ENCODE results near the gene SEZ6.

SEZ6 gene, protein sequence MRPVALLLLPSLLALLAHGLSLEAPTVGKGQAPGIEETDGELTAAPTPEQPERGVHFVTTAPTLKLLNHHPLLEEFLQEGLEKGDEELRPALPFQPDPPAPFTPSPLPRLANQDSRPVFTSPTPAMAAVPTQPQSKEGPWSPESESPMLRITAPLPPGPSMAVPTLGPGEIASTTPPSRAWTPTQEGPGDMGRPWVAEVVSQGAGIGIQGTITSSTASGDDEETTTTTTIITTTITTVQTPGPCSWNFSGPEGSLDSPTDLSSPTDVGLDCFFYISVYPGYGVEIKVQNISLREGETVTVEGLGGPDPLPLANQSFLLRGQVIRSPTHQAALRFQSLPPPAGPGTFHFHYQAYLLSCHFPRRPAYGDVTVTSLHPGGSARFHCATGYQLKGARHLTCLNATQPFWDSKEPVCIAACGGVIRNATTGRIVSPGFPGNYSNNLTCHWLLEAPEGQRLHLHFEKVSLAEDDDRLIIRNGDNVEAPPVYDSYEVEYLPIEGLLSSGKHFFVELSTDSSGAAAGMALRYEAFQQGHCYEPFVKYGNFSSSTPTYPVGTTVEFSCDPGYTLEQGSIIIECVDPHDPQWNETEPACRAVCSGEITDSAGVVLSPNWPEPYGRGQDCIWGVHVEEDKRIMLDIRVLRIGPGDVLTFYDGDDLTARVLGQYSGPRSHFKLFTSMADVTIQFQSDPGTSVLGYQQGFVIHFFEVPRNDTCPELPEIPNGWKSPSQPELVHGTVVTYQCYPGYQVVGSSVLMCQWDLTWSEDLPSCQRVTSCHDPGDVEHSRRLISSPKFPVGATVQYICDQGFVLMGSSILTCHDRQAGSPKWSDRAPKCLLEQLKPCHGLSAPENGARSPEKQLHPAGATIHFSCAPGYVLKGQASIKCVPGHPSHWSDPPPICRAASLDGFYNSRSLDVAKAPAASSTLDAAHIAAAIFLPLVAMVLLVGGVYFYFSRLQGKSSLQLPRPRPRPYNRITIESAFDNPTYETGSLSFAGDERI

DNA sequence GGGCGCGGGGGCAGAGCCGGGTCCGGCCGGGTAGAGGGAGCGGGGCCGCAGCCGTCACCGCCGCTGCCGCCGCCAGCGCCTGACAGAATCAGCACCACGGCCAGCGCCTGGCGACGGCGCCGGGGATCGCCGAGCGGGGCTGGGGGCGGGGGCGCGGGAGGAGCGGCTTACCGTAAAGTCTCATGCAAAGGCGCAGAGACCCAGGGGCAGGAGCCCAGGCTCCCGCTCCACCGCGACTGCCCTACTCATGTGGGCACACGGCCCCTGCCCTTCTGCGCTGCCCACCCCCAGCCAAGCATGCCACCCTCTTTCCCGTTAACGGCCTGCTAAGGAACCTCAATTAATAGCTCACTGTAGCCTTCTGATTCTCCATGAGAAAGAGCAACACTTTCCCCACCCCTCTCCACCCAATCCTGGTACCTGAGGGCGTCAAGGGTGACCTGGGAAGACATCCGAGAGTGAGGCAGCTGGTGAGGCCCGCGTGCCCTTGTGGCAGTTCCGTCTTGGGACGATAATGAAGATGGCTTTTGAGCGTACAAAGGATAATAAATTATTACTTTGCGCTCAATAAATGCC, at the start of gene SEZ6:
TSS of gene SEZ6 (minus strand) at position 98 of the 576 bp plus-strand sequence. CDS start 164 bp downstream, outside the sequence.
- DNase-seq: peak; percentile 21

DNA sequence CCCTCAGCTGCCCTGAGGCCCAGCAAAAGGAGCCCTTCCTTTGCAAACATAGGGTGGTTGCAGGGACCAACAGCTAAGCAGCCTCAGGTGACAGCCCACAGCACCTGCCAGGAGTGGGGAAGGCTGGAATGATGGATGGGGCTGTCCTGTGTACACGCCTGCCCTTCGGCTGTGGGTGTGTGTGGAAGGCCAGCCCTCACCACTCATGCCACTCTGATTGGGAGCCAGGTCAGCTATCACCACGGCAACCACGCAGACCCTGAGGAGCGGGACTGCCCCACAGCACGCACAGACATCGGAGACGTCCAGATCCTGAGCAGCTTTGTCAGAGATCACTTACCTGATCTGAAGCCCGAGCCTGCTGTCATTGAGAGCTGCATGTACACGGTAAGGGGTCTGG, 49.0 kb upstream of the SEZ6 start:
- no peak for DNase-seq

DNA sequence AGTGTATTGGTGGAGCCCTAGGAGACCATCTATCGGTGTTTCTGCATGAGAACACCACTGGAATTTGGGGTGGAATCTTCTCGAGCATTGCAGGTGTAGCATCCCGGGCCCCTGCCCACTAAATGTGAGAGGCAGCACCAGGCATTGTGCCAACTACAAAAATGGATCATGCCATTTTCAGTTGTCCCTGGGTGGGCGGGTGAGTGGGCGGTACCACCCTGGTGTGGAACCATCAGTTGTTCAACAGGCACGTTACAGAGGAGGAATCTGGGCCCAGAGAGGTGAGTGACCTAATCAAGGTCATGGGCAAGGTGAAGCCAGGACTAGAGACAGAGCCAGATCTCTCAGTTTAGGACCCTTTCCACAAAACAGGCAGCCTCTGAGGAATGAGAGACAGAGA, 45.9 kb upstream of the SEZ6 start:
- no peak for DNase-seq

GRCh38 chr17:29051194-29051593, 45.4 kb upstream of the SEZ6 start:
- no peak for DNase-seq

- no peak for DNase-seq
Observed at GRCh38 chr17:29050176-29050575, 44.3 kb upstream of the SEZ6 start.

GRCh38 chr17:29049541-29050145, 43.8 kb upstream of the SEZ6 start:
- no peak for DNase-seq

- no peak for DNase-seq
Observed at GRCh38 chr17:29048440-29049368, 42.9 kb upstream of the SEZ6 start.

DNA sequence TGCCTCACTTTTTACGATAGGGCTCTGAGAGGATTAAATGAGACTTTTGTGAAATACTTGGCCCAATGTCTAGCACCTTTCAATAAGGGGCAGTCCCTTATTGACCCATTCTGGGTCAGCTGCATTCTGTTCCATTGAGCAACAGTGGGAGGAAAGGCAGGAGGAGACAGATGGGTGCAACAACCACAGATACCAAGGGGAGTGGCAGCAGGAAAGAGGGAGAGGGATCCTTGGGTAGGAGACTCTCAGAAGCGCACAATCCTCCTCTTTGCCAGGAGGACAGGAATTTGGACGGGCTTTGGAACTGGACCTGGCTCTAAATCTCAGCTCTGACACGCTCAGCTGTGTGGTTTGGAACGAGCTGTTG, 40.6 kb upstream of the SEZ6 start:
- no peak for DNase-seq

DNA sequence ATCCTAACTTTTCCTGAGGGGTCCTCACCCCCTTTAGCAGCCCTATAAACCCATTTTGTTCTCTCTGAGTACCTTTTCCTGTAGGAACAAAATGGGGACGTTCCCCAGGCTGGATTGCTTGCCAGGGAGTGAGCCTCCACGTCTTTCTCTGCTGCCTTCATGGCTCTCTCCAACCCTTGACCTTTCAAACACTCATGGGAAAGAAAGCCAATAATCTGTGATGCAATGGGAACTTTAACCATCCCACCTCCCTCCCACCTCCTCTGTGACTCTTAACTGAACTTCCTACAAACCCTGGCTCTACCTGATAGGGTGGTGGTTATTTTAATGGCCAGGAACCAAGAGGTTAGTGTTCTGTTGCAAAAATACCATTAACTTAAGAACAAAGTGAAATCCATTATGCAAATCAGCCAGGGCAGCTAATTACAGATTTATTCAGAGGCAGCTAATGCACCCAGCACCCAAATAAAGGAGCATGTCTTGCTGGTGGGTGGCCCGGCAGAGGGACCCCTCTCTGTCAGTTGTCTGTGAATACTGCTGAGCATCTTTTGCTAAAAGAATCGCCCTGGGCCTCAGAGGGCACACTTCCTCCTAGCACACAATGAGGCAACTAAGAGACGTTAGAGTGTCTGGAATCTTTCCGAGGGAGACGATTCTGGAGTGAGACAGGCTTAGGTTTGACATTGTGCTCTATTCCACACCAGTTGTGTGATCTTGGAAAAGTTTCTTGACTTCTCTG, 40.1 kb upstream of the SEZ6 start:
- no peak for DNase-seq

DNA sequence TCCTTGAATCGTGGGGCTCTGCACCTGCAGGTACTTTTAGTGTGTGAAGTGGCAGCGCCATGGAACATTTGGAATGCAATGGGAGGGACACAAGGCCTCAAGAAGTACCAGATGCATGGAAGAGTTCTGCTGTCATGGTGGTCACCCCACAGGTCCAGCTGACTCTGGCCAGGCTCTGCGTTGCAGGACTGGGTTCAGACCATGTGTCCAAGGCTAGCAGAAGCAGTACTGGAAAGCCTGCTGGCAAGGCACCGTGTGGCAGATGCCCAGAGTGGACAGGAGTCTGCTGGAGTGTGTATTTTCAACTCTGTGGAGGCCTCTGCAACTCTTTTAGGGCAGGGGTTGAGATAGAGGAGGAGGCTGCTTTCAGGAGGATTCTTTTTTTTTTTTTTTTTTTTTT, 39.2 kb upstream of the SEZ6 start:
- no peak for DNase-seq

GRCh38 chr17:29043539-29044145, 37.8 kb upstream of the SEZ6 start:
- no peak for DNase-seq

- DNase-seq: peak; percentile 76
Observed at GRCh38 chr17:29042679-29043538, 37.1 kb upstream of the SEZ6 start, which contains the start of gene PIPOX. Gene PIPOX (plus strand): TSS chr17:29043141. CDS start chr17:29043226, 85 bp downstream.

GRCh38 chr17:29042026-29042678, 36.3 kb upstream of the SEZ6 start:
- no peak for DNase-seq

DNA sequence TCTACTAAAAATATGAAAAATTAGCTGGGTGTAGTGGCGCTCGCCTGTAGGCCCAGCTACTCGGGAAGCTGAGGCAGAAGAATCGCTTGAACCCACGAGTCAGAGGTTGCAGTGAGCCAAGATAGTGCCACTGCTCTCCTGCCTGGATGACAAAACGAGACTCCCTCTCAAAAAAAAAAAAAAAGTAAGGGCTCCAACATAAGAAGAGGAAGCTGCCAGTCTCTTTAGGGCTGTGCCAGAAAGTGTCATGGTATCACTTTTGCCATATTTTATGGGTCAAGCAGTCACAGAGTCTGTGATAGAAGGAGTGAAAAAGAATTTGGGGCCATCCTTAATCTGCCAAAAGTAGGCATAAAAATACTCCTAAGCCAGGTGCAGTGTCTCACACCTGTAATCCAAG, 35.7 kb upstream of the SEZ6 start:
- no peak for DNase-seq

DNA sequence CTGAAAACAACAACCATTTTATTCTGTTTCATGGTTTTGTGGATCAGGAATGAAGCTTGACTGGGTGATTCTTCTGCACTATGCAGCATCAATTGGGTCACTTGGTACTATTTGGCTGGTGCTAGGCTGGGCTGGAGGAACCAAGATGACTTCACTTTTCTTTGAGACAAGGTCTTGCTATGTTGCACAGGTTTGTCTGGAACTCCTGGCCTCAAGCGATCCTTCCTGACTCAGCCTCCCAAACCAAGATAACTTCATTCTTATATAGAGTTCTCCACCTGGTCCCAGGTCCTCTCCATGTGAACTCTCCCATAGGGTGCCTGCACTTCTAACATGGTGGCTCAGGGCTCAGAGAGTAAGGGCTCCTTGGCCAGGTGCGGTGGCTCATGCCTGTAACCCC, 35.3 kb upstream of the SEZ6 start:
- no peak for DNase-seq

DNA sequence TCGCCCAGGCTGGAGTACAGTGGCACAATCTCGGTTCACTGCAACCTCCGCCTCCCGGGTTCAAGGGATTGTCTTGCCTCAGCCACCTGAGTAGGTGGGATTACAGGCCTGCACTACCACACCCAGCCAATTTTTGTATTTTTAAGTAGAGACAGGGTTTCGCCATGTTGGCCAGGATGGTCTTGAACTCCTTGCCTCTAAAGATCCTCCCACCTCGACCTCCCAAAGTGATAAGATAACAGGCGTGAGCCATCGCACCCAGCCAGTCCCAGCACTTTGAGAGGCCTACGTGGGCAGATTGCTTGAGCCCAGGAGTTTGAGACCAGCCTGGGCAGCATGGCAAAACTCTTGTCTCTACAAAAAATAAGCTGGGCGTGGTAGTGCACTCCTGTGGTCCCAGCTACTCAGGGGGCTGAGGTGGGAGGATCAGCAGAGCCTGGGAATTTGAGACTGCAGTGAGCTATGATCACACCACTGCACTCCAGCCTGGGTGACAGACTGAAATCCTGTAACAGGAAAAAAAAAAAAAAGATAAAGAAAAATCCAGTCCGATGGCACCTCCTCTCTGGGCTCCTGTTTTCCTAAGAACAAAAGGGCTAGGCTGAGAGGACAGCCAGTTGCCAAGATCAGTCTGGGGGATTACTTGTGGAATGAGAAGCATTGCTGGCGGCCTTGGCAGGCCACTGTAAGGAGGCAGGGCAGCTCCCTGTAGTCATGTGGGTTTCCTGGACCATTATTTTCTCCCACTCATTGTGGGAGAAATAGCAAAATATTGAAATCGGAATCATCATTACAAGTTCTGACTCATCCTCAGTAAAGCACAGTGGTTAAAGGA, 34.1 kb upstream of the SEZ6 start:
- no peak for DNase-seq

DNA sequence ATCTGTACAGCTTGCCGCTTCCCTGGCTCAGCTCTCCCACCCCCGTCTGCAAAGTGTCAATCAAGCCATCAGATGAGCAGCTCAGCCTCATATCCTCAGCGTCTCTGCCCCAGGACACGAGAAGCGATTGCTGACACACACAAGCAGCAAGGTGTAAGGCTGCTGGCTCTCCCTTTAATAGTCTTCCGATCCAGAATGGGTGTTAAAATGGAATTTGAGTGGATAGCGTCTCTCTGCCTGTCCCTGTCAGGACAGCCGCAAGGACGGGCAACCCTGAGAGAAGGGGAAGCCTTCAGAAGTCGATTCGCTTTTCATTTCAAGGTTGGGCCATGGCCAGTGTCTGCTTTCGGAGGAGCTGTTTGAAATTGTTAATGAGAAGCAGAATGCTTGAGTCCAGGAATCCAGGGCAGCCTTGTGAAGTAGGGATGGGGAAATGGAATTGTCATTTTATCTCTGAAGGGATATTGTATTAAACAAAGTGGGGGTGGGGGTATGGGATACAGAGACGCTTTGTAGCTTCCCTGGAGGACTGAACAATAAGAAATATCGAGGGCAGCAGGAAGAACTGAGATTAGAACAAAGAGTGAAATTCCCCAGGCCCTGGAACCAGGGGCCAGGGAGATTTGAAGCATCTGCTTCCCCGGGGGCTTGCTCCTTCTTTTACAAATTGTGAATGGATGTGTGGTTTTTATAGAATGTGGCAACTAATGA, 32.4 kb upstream of the SEZ6 start:
- no peak for DNase-seq

DNA sequence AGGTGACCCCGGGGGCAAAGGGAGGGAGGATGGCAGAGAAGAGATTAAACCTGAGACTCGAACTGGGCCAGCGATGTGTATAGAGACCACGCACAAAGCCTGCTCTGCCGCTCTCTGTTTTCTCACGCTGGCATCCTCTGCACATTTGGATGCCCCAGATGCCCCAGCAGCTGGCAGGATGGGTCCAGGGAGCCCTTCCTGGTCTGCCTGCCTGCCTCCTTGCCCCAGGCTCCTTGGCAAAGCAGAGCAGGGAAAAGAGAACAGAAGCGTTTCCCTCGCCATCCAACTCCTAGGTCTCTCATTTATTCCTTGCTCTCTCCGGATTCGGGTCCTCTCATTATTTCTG, 31.9 kb upstream of the SEZ6 start:
- no peak for DNase-seq
